ENCODE results near the gene FAM209B.

FAM209B gene

DNA sequence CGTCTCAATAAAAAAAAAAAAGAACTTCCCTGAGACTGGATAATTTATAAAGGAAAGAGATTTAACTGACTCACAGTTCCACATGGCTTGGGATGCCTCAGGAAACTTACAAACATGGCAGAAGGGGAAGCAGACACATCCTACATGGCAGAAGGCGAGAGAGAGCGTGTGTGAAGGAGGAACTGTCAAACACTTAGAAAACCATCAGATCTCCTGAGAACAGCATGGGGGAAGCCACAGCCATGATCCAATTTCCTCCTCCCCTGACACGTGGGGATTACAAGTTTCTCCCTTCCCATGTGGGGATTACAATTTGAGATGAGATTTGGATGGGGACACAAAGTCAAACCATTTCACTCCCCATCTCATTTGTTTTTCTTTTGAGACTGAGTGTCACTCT lies 49.5 kb downstream of the FAM209B start:
- no peak for DNase-seq (ENCODE audit: low read depth)
- H3K4me3 ChIP-seq (ENCODE audit: low read depth, low read length): no peak overlapping the region

DNA sequence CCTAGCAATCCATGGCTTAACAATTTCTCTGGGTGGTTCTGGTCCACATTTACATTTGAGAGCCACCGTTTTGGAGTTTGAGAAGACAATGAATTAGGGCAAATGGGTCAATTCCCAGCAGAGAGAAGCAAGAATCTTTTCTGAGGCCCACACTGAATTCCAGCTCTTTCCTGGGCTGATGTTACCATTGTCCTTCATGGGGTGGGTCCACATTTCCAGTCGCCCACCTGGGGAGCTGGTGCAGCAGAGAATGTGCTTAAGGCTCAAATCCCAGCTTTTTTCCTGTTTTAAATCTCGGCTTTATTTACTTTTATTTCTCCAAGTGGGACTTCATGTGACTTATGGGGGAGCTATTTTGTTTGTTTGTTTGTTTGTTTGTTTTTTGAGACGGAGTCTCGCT lies 51.9 kb downstream of the FAM209B start:
- no peak overlapping the region for H3K4me3 ChIP-seq (ENCODE audit: low read depth, low read length)
- DNase-seq (ENCODE audit: low read depth): no peak
